Fibroblast of skin of right quadriceps (primary cell): ENCODE data around the gene GPATCH2.
"Not testable (repeated sequence)": the region's sequence is repeated elsewhere in the genome, so short reads cannot be mapped to it uniquely, and the experiment has no call there.

ENCODE experiments used
- DNase-seq: peaks from one replicate; pipeline ENCODE4 v3.0.0-alpha.2; 2013

Gene GPATCH2

GRCh38 chr1:217524787-217525520, 105.9 kb downstream of the GPATCH2 start:
- DNase-seq, result peak; percentile 14

- DNase-seq, result not testable (repeated sequence)
Observed at GRCh38 chr1:217523921-217524320, 107.0 kb downstream of the GPATCH2 start.

- no peak for DNase-seq
Observed at GRCh38 chr1:217522277-217522676, 108.6 kb downstream of the GPATCH2 start.

- no peak for DNase-seq
Observed at GRCh38 chr1:217521317-217521716, 109.6 kb downstream of the GPATCH2 start.

GRCh38 chr1:217506878-217507277, 124.0 kb downstream of the GPATCH2 start:
- DNase-seq, result peak; percentile 25

GRCh38 chr1:217498209-217498608, 132.7 kb downstream of the GPATCH2 start:
- no peak for DNase-seq

- no peak for DNase-seq
Observed at GRCh38 chr1:217495249-217495648, 135.6 kb downstream of the GPATCH2 start.

GRCh38 chr1:217494767-217495166, 136.1 kb downstream of the GPATCH2 start:
- DNase-seq, result no peak

- peak; percentile 52 for DNase-seq
Observed at GRCh38 chr1:217493290-217493689, 137.6 kb downstream of the GPATCH2 start.

GRCh38 chr1:217484871-217485270, 146.0 kb downstream of the GPATCH2 start:
- DNase-seq, result no peak

GRCh38 chr1:217482356-217483102, 148.4 kb downstream of the GPATCH2 start:
- DNase-seq, result peak; percentile 72

GRCh38 chr1:217478450-217478849, 152.4 kb downstream of the GPATCH2 start:
- no peak for DNase-seq

- DNase-seq, result no peak
Observed at GRCh38 chr1:217472915-217473314, 158.0 kb downstream of the GPATCH2 start.

GRCh38 chr1:217471403-217471802, 159.5 kb downstream of the GPATCH2 start:
- no peak for DNase-seq

GRCh38 chr1:217469983-217470382, 160.9 kb downstream of the GPATCH2 start:
- DNase-seq, result no peak

GRCh38 chr1:217465102-217465501, 165.8 kb downstream of the GPATCH2 start:
- DNase-seq, result no peak

- no peak for DNase-seq
Observed at GRCh38 chr1:217462666-217463065, 168.2 kb downstream of the GPATCH2 start.

- DNase-seq, result no peak
Observed at GRCh38 chr1:217462159-217462558, 168.7 kb downstream of the GPATCH2 start.

GRCh38 chr1:217457016-217457415, 173.9 kb downstream of the GPATCH2 start:
- no peak for DNase-seq

GRCh38 chr1:217456261-217456660, 174.6 kb downstream of the GPATCH2 start:
- DNase-seq, result no peak

- no peak for DNase-seq
Observed at GRCh38 chr1:217453816-217454215, 177.1 kb downstream of the GPATCH2 start.

GRCh38 chr1:217449370-217449769, 181.5 kb downstream of the GPATCH2 start:
- DNase-seq, result no peak

GRCh38 chr1:217443845-217444244, 187.0 kb downstream of the GPATCH2 start:
- DNase-seq, result no peak

GRCh38 chr1:217437376-217437775, 193.5 kb downstream of the GPATCH2 start:
- DNase-seq, result no peak
